Erythroblast (primary cell): ENCODE measurements around the gene ADAM8.
"Not testable (repeated sequence)": the region's sequence is repeated elsewhere in the genome, so short reads cannot be mapped to it uniquely, and the experiment has no call there.

Experiments used
- GATA1 ChIP-seq: IDR thresholded peaks from 2 replicates; pipeline ENCODE4 v1.6.1; 2011; ENCODE audit warnings: low read depth, mild to moderate bottlenecking, control low read depth, low read length, moderate library complexity
- POLR2A ChIP-seq: IDR thresholded peaks from 2 replicates; pipeline ENCODE4 v1.6.1; 2011; ENCODE audit warnings: mild to moderate bottlenecking, low read length

DNA sequence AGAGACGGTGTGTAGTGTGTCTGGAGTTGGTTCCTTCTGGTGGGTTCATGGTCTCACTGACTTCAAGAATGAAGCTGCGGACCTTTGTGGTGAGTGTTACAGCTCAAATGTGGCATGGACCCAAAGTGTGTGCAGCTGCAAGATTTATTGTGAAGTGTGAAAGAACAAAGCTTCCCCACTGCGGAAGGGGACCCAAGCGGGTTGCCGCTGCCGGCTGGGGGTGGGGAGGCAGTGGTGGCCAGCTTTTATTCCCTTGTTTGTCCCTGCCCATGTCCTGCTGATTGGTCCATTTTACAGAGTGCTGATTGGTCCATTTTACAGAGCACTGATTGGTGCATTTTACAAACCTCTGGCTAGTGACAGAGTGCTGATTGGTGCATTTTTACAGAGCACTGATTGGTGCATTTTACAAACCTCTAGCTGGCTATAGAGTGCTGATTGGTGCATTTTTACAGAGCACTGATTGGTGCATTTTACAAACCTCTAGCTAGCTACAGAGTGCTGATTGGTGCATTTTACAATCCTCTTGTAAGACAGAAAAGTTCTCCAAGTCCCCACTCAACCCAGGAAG, 44.3 kb upstream of the ADAM8 start:
- not testable (repeated sequence) for TF ChIP-seq POLR2A, GATA1
